ENCODE data around the gene CDK2AP2.
"Not testable (repeated sequence)": the region's sequence is repeated elsewhere in the genome, so short reads cannot be mapped to it uniquely, and the experiment has no call there.

The CDK2AP2 gene

GRCh38 chr11:67468056-67468455 lies 39.9 kb downstream of the CDK2AP2 start:
- DNase-seq: peak in 22 of 56 donors; percentile 14 to 54 (median 34)

- no peak for DNase-seq
Observed at GRCh38 chr11:67466962-67467771, 40.8 kb downstream of the CDK2AP2 start.

GRCh38 chr11:67466367-67466766 lies 41.6 kb downstream of the CDK2AP2 start:
- peak in 7 of 56 donors; percentile 14 to 39 (median 24) for DNase-seq

- not testable (repeated sequence) for DNase-seq
Observed at GRCh38 chr11:67465530-67465929, 42.4 kb downstream of the CDK2AP2 start.

GRCh38 chr11:67465189-67465510 lies 42.8 kb downstream of the CDK2AP2 start:
- DNase-seq: no peak

GRCh38 chr11:67464411-67465188 lies 43.4 kb downstream of the CDK2AP2 start:
- DNase-seq: peak in 51 of 56 donors; percentile 22 to 88 (median 68)

- peak in 15 of 56 donors; percentile 12 to 79 (median 32) for DNase-seq
Observed at GRCh38 chr11:67463680-67464410, 44.1 kb downstream of the CDK2AP2 start.

GRCh38 chr11:67463186-67463585 lies 44.8 kb downstream of the CDK2AP2 start:
- no peak for DNase-seq

- DNase-seq: no peak
Observed at GRCh38 chr11:67458266-67458665, 49.7 kb downstream of the CDK2AP2 start.

- no peak for DNase-seq
Observed at GRCh38 chr11:67457453-67457852, 50.5 kb downstream of the CDK2AP2 start.

All from nucleus accumbens (tissue), 56 donors.